SH-SY5Y (cell line): ENCODE data around the gene IGF1R.

ENCODE experiments used
- GATA2 ChIP-seq: IDR thresholded peaks from 2 replicates; pipeline ENCODE4 v1.6.1; 2011; ENCODE audit warnings: mild to moderate bottlenecking, low read depth, low read length
- GATA3 ChIP-seq: IDR thresholded peaks from 2 replicates; pipeline ENCODE4 v1.6.1; 2011; ENCODE audit warnings: low read depth, mild to moderate bottlenecking, low read length, moderate library complexity

GRCh38 chr15:98801234-98801561 is 152.9 kb downstream of the IGF1R start:
- TF ChIP-seq GATA2 = no peak
- TF ChIP-seq GATA3 = no peak
